Naive thymus-derived CD8-positive, alpha-beta T cell (primary cell): ENCODE measurements around the gene FOXL1. TPM values are rescaled to one million over a fixed set of nuclear protein-coding genes. Genes with fewer than 3 reads are reported as not detected.

Experiments used
- ATAC-seq, 2 donors: fragments of 150-1000 bp; cut with Tn5 transposase in 1 of 2; sonication (Bioruptor Pico), chemical (Tn5 transposase) in 1 of 2; 1 replicate in 1 of 2; 2 replicates in 1 of 2; pipeline ENCODE4 v1.10.0; 2021; ENCODE audit warnings: mild to moderate bottlenecking in 2 of 2, moderate library complexity in 2 of 2
- POLR2A ChIA-PET: fragments of 350-600 bp; sonication (Branson Sonifier 250); formaldehyde crosslinking; loops from one replicate; lab custom pipeline; 2021; ENCODE audit warnings: antibody characterized with exemption; lab: Charles Lee
- DNase-seq, 10 donors: peaks; one replicate each; pipeline versions ENCODE4 v3.0.0 to v3.0.0-alpha.2; 2020 to 2022
- H3K27ac Mint-ChIP-seq, 10 donors: one replicate each; pipeline ENCODE4 v1.8.0; 2020 to 2022; ENCODE audit warnings: mild to moderate bottlenecking in 10 of 10, mixed read lengths in 10 of 10, moderate library complexity in 4 of 10, inconsistent platforms in 1 of 10
- H3K27me3 Mint-ChIP-seq, 5 donors: one replicate each; pipeline ENCODE4 v1.8.0; 2021 to 2022; ENCODE audit warnings: mixed read lengths in 5 of 5
- H3K36me3 Mint-ChIP-seq, 3 donors: one replicate each; pipeline ENCODE4 v1.8.0; 2020 to 2022; ENCODE audit warnings: mixed read lengths in 3 of 3, mild to moderate bottlenecking in 2 of 3, inconsistent platforms in 1 of 3
- H3K4me1 Mint-ChIP-seq, 4 donors: one replicate each; pipeline ENCODE4 v1.8.0; 2021 to 2022; ENCODE audit warnings: mixed read lengths in 4 of 4
- H3K4me3 Mint-ChIP-seq, 10 donors: one replicate each; pipeline ENCODE4 v1.8.0; 2020 to 2022; ENCODE audit warnings: mild to moderate bottlenecking in 10 of 10, mixed read lengths in 10 of 10, moderate library complexity in 6 of 10, inconsistent platforms in 1 of 10
- H3K9me3 Mint-ChIP-seq, 9 donors: one replicate each; pipeline ENCODE4 v1.8.0; 2020 to 2022; ENCODE audit warnings: mixed read lengths in 9 of 9, mild to moderate bottlenecking in 3 of 9, inconsistent platforms in 1 of 9, moderate library complexity in 1 of 9
- polyA plus RNA-seq, 3 donors: library from polyadenylated mRNA; unstranded; fragments of 300-500 nt; fragmentation: Illumina TruSeq; gene quantifications; one replicate each; pipeline ENCODE4 v1.2.3, GENCODE V29; 2021
- total RNA-seq, 8 experiments: library from RNA in 2 of 8; stranded (reverse) in 2 of 8; gene quantifications; one replicate each; pipeline ENCODE4 v1.2.3 and lab custom pipeline; 2021 to 2026

FOXL1 gene
- total and polyA plus RNA-seq, 5 experiments from 2014 or later = not detected

GRCh38 chr16:86538196-86538780 is 40.1 kb upstream of the FOXL1 start:
- Mint-ChIP-seq H3K27me3 (no peaks in the 10 kb centered on the region), H3K9me3 (no peaks in the 10 kb centered on the region), H3K36me3 (peaks cover 0 to 72% (median 24%) of the 10 kb centered on the region in 3 donors), H3K4me3 (no peak overlapping the region), H3K4me1 (peaks cover 0 to 4% (median 1%) of the 10 kb centered on the region in 4 donors), H3K27ac (no peak overlapping the region)
- ATAC-seq (no peak), DNase-seq (no peak)
- POLR2A ChIA-PET = no interaction called here

DNA sequence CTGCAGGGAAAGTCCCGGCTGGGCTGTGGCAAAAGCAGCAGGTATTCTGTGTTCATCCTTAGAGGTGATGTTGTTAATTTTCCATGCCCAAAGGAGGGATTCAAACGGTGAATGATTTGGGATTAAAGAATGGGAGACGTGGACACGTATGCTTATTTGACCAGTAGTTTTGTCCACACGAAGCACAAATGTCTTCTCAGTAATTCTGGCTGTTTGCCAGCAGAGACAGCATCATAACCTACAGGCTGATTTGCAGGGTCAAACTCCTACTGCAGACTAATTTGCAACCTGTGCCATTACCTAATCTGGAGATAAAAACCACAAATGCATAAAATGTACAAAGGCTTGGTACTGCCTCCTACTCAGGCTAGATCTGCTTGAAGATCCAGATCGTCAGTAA is 37.5 kb upstream of the FOXL1 start:
- H3K36me3 Mint-ChIP-seq = peaks cover 0 to 86% (median 34%) of the 10 kb centered on the region in 3 donors
- no peak for ATAC-seq
- no peak overlapping the region for H3K27ac Mint-ChIP-seq
- peaks cover 0 to 5% (median 2%) of the 10 kb centered on the region in 4 donors for H3K4me1 Mint-ChIP-seq
- no peak for DNase-seq
- POLR2A ChIA-PET = no interaction called here
- H3K9me3 Mint-ChIP-seq = no peaks in the 10 kb centered on the region
- no peak overlapping the region for H3K4me3 Mint-ChIP-seq
- H3K27me3 Mint-ChIP-seq = no peaks in the 10 kb centered on the region

- H3K36me3 Mint-ChIP-seq = peaks cover 0 to 86% (median 38%) of the 10 kb centered on the region in 3 donors
- POLR2A ChIA-PET = no interaction called here
These were observed 36.8 kb upstream of the FOXL1 start for GRCh38 chr16:86541560-86541959.

GRCh38 chr16:86542756-86543750 is 35.3 kb upstream of the FOXL1 start:
- DNase-seq = no peak
- Mint-ChIP-seq H3K4me3 (no peak overlapping the region), H3K4me1 (peaks cover 0 to 5% (median 2%) of the 10 kb centered on the region in 4 donors), H3K27ac (no peak overlapping the region), H3K36me3 (peaks cover 0 to 92% (median 35%) of the 10 kb centered on the region in 3 donors), H3K27me3 (no peaks in the 10 kb centered on the region), H3K9me3 (no peaks in the 10 kb centered on the region)
- POLR2A ChIA-PET = no interaction called here
- ATAC-seq = no peak

More at GRCh38 chr16:86541560-86541959, 36.8 kb upstream of the FOXL1 start:
- DNase-seq = no peak
- no peaks in the 10 kb centered on the region for H3K9me3 Mint-ChIP-seq
- no peak for ATAC-seq
- H3K27ac Mint-ChIP-seq = no peak overlapping the region
- no peaks in the 10 kb centered on the region for H3K27me3 Mint-ChIP-seq
- no peak overlapping the region for H3K4me3 Mint-ChIP-seq
- H3K4me1 Mint-ChIP-seq = peaks cover 0 to 5% (median 2%) of the 10 kb centered on the region in 4 donors

GRCh38 chr16:86545481-86545880 is 32.9 kb upstream of the FOXL1 start:
- no peaks in the 10 kb centered on the region for H3K27me3 Mint-ChIP-seq
- H3K4me1 Mint-ChIP-seq = peaks cover 0 to 5% (median 2%) of the 10 kb centered on the region in 4 donors
- peaks cover 0 to 74% (median 23%) of the 10 kb centered on the region in 3 donors for H3K36me3 Mint-ChIP-seq
- ATAC-seq (no peak), DNase-seq (no peak)
- H3K9me3 Mint-ChIP-seq = no peaks in the 10 kb centered on the region
- no peak overlapping the region for H3K27ac Mint-ChIP-seq
- no peak overlapping the region for H3K4me3 Mint-ChIP-seq
- POLR2A ChIA-PET = no interaction called here

GRCh38 chr16:86545954-86546637 is 32.3 kb upstream of the FOXL1 start:
- Mint-ChIP-seq H3K36me3 (peaks cover 0 to 72% (median 23%) of the 10 kb centered on the region in 3 donors), H3K27ac (no peak overlapping the region), H3K4me1 (peaks cover 0 to 5% (median 2%) of the 10 kb centered on the region in 4 donors), H3K4me3 (no peak overlapping the region), H3K9me3 (no peaks in the 10 kb centered on the region), H3K27me3 (no peaks in the 10 kb centered on the region)
- POLR2A ChIA-PET = no interaction called here
- no peak for ATAC-seq
- no peak for DNase-seq

DNA sequence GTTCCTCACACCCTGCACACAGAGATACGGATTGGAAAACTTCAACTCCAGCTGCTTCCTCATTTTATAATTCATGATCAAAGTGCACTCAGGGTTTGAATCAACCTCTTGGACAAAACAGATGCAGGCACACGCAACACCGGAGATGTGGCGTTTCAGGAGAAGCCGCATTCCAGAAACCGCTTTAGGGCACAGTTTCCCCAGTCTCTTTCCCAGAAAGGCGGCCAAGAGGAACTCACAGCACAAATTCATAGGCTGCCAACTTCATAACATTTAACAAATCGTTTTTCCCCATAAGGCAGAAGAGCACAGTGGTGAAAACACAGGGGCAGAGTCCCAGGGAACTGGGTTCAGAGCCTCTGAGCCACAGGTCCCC is 31.7 kb upstream of the FOXL1 start:
- no peak overlapping the region for H3K4me3 Mint-ChIP-seq
- peaks cover 0 to 5% (median 2%) of the 10 kb centered on the region in 4 donors for H3K4me1 Mint-ChIP-seq
- POLR2A ChIA-PET = no interaction called here
- H3K27ac Mint-ChIP-seq = no peak overlapping the region
- ATAC-seq = no peak
- no peaks in the 10 kb centered on the region for H3K27me3 Mint-ChIP-seq
- no peaks in the 10 kb centered on the region for H3K9me3 Mint-ChIP-seq
- H3K36me3 Mint-ChIP-seq = peaks cover 0 to 72% (median 22%) of the 10 kb centered on the region in 3 donors
- no peak for DNase-seq

- no peaks in the 10 kb centered on the region for H3K27me3 Mint-ChIP-seq
- ATAC-seq (no peak), DNase-seq (no peak)
- H3K27ac Mint-ChIP-seq = no peak overlapping the region
- H3K9me3 Mint-ChIP-seq = no peaks in the 10 kb centered on the region
- peaks cover 0 to 5% (median 2%) of the 10 kb centered on the region in 4 donors for H3K4me1 Mint-ChIP-seq
- no peak overlapping the region for H3K4me3 Mint-ChIP-seq
- POLR2A ChIA-PET = no interaction called here
- peaks cover 0 to 67% (median 20%) of the 10 kb centered on the region in 3 donors for H3K36me3 Mint-ChIP-seq
These were observed 31.1 kb upstream of the FOXL1 start for GRCh38 chr16:86547286-86547685.

DNA sequence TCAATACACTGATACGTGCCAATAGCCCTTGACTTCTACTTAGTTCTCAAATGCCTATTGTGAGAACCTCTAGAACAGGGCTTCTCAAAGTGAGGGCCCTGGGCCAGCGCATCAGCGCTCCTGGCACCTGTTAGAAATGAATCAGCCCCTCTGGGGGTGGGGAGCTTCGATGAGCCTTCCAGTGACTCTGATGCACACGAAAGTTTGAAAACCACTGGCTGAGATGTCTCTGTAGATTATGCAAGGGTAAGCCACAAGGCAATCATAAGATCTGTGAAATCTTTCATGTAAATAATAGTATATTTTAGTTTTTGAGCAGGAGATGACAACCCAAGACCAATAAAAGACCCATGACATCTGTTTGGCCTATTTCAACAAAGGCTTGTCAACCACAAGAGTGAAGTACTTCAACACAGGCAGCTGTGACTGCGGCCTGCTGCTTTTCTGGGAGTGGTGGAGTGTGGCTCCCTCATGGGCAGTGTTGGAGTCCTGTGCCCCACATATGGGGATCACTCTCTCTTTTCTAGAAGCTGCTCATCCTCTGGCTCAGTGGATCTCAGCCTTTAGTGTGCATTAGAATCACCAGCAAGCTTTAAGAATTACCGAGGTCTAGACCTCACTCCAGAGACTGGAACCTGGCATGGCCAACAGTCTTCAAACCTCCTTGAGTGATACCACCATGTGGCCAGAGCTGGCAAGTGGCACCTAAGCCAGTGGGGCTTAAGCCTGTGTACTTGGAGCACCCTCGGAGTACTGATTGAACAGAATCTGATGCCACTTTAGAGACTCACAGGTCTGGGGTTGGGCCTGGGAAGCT is 29.1 kb upstream of the FOXL1 start:
- Mint-ChIP-seq H3K36me3 (peaks cover 0 to 54% (median 9%) of the 10 kb centered on the region in 3 donors), H3K4me3 (no peak overlapping the region), H3K9me3 (no peaks in the 10 kb centered on the region), H3K4me1 (peaks cover 1 to 18% (median 11%) of the 10 kb centered on the region in 4 donors), H3K27ac (no peak overlapping the region), H3K27me3 (no peaks in the 10 kb centered on the region)
- DNase-seq = no peak
- POLR2A ChIA-PET = no interaction called here
- no peak for ATAC-seq

DNA sequence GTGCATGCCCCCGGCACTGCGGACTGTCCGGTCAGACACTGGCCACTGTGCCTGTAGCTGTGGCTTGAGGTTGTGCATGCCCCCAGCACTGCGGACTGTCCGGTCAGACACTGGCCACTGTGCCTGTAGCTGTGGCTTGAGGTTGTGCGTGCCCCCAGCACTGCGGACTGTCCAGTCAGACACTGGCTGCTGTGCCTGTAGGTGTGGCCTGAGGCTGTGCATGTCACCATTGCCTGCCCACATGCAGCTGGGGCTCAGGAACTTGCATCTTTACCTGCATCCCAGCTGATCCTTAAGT is 28.5 kb upstream of the FOXL1 start:
- Mint-ChIP-seq H3K9me3 (no peaks in the 10 kb centered on the region), H3K27ac (no peak overlapping the region), H3K36me3 (peaks cover 0 to 48% (median 6%) of the 10 kb centered on the region in 3 donors), H3K27me3 (no peaks in the 10 kb centered on the region), H3K4me3 (no peak overlapping the region), H3K4me1 (peaks cover 1 to 24% (median 14%) of the 10 kb centered on the region in 4 donors)
- POLR2A ChIA-PET = no interaction called here
- DNase-seq (no peak), ATAC-seq (no peak)

- no peak for DNase-seq
- H3K4me1 Mint-ChIP-seq = peaks cover 4 to 28% (median 18%) of the 10 kb centered on the region in 4 donors
- POLR2A ChIA-PET = no interaction called here
These were observed 28.1 kb upstream of the FOXL1 start for GRCh38 chr16:86550281-86550680.

GRCh38 chr16:86553356-86553755 is 25.0 kb upstream of the FOXL1 start:
- POLR2A ChIA-PET = no interaction called here
- peaks cover 4 to 32% (median 20%) of the 10 kb centered on the region in 4 donors for H3K4me1 Mint-ChIP-seq
- H3K36me3 Mint-ChIP-seq = peaks cover 0 to 18% (median 0%) of the 10 kb centered on the region in 3 donors
- H3K27me3 Mint-ChIP-seq = peaks cover 0 to 5% (median 0%) of the 10 kb centered on the region in 5 donors
- ATAC-seq (no peak), DNase-seq (no peak)
- peaks cover 0 to 2% (median 0%) of the 10 kb centered on the region in 9 donors for H3K9me3 Mint-ChIP-seq
- peak overlapping the region in 7 of 10 donors; percentile 93 to 98 (median 94) for H3K4me3 Mint-ChIP-seq
- H3K27ac Mint-ChIP-seq = peak overlapping the region in 3 of 10 donors; percentile 96 to 98 (median 97)

More at GRCh38 chr16:86550281-86550680, 28.1 kb upstream of the FOXL1 start:
- no peak for ATAC-seq
- H3K36me3 Mint-ChIP-seq = peaks cover 0 to 47% (median 3%) of the 10 kb centered on the region in 3 donors
- peaks cover 0 to 2% (median 0%) of the 10 kb centered on the region in 5 donors for H3K27me3 Mint-ChIP-seq
- H3K4me3 Mint-ChIP-seq = no peak overlapping the region
- H3K27ac Mint-ChIP-seq = peak overlapping the region in 1 of 10 donors; percentile 27
- H3K9me3 Mint-ChIP-seq = peaks cover 0 to 2% (median 0%) of the 10 kb centered on the region in 9 donors
